GM18951 (cell line): ENCODE data around the gene IKZF1.

Source experiments
- POLR2A ChIP-seq: IDR thresholded peaks from 4 replicates; pipeline ENCODE4 v1.6.1; 2011; ENCODE audit warnings: mild to moderate bottlenecking; ENCODE audit not compliant: insufficient read length, insufficient read depth; ENCODE audit errors: extremely low read depth
- in situ Hi-C: fragments of 300-500 bp; cut with MboI; formaldehyde crosslinking; loops from one replicate; pipeline ENCODE4 v1.12.0; 2022; ENCODE audit warnings: low sequenced_read_pairs, mixed read lengths, inconsistent platforms; ENCODE audit not compliant: unreplicated experiment

IKZF1 gene

GRCh38 chr7:50355817-50356178 is 51.3 kb downstream of the IKZF1 start:
- no peak for TF ChIP-seq POLR2A
- in situ Hi-C loops, result no loop called here

- in situ Hi-C loops, result no loop called here
- TF ChIP-seq POLR2A, result no peak
These were observed 51.9 kb downstream of the IKZF1 start for GRCh38 chr7:50356212-50356944.

GRCh38 chr7:50356945-50357268 is 52.4 kb downstream of the IKZF1 start:
- in situ Hi-C loops, result no loop called here
- no peak for TF ChIP-seq POLR2A

- no peak for TF ChIP-seq POLR2A
- in situ Hi-C loops, result no loop called here
These were observed 52.9 kb downstream of the IKZF1 start for GRCh38 chr7:50357426-50357825.

- no peak for TF ChIP-seq POLR2A
- in situ Hi-C loops, result no loop called here
These were observed 53.7 kb downstream of the IKZF1 start for GRCh38 chr7:50358041-50358705.

GRCh38 chr7:50358779-50359178 is 54.3 kb downstream of the IKZF1 start:
- no peak for TF ChIP-seq POLR2A
- in situ Hi-C loops, result no loop called here

- in situ Hi-C loops, result no loop called here
- TF ChIP-seq POLR2A, result no peak
These were observed 54.9 kb downstream of the IKZF1 start for GRCh38 chr7:50359258-50359994.

- TF ChIP-seq POLR2A, result no peak
- in situ Hi-C loops, result no loop called here
These were observed 55.7 kb downstream of the IKZF1 start for GRCh38 chr7:50359995-50360925.

GRCh38 chr7:50362142-50362541 is 57.6 kb downstream of the IKZF1 start:
- no peak for TF ChIP-seq POLR2A
- in situ Hi-C loops, result no loop called here

GRCh38 chr7:50362712-50363282 is 58.3 kb downstream of the IKZF1 start:
- no peak for TF ChIP-seq POLR2A
- in situ Hi-C loops, result no loop called here

GRCh38 chr7:50363327-50364060 is 59.0 kb downstream of the IKZF1 start:
- TF ChIP-seq POLR2A, result no peak
- in situ Hi-C loops, result no loop called here

- TF ChIP-seq POLR2A, result no peak
- in situ Hi-C loops, result no loop called here
These were observed 60.1 kb downstream of the IKZF1 start for GRCh38 chr7:50364645-50365044.

- no peak for TF ChIP-seq POLR2A
- in situ Hi-C loops, result no loop called here
These were observed 61.8 kb downstream of the IKZF1 start for GRCh38 chr7:50366311-50366710.
